Measurements from ENCODE around the gene TRIM2. TPM values are rescaled to one million over a fixed set of nuclear protein-coding genes. Genes with fewer than 3 reads are reported as not detected.

TRIM2 gene
- total RNA-seq, 8 experiments from 2014 or later: 41.9 to 184 (median 133) TPM

Other genes starting within 250 kb of the TRIM2 start
- gene MND1, start 140.2 kb downstream of the TRIM2 start, total RNA-seq: 10 to 100 TPM in 2 of 8 experiments, 1 to 10 TPM in 6; 1.7 to 18.6 (median 2.1) TPM

All from motor neuron (in vitro differentiated cells).